Measurements from ENCODE around the gene ACACB.

Gene ACACB

GRCh38 chr12:109307051-109307450 is 190.7 kb downstream of the ACACB start:
- DNase-seq: no peak

- DNase-seq: no peak
These were observed 192.4 kb downstream of the ACACB start, which contains the start of gene FOXN4 for GRCh38 chr12:109308534-109309380. FOXN4 (minus strand) TSS chr12:109309284; CDS start chr12:109308321, 963 bp downstream.

GRCh38 chr12:109309381-109310246 is 193.2 kb downstream of the ACACB start:
- DNase-seq: no peak

- DNase-seq: no peak
These were observed 194.1 kb downstream of the ACACB start for GRCh38 chr12:109310247-109311125.

Data from activated CD4-positive, CD25-positive, alpha-beta regulatory T cell treated with anti-CD3 and anti-CD28 coated beads, Interleukin-2, amount 50 U/mL, for 72 hours (primary cell).